Breast epithelium (tissue), 4 donors: ENCODE measurements around the gene FOXP3. TPM values are rescaled to one million over a fixed set of nuclear protein-coding genes. Genes with fewer than 3 reads are reported as not detected.
A peak's percentile ranks its signal among the peaks of the same experiment; 100 is the strongest.

Experiments used
- DNase-seq, 2 donors: peaks; one replicate each; pipeline ENCODE4 v3.0.0-alpha.2; 2019; ENCODE audit warnings: low spot score in 2 of 2
- H3K27ac ChIP-seq, 2 donors: fragments of 200-600 bp; sonication (generic) in 1 of 2; one replicate each; pipeline ENCODE4 v1.5.1; 2016 to 2019; ENCODE audit warnings: mild to moderate bottlenecking in 1 of 2
- H3K27me3 ChIP-seq, 2 donors: fragments of 200-600 bp; sonication (generic) in 1 of 2; one replicate each; pipeline versions ENCODE4 v1.5.1 to v1.6.0; 2017 to 2019; ENCODE audit warnings: control low read depth in 1 of 2, mild to moderate bottlenecking in 1 of 2
- H3K36me3 ChIP-seq: fragments of 200-600 bp; one replicate; pipeline ENCODE4 v1.5.1; 2019
- H3K4me1 ChIP-seq, 2 donors: fragments of 200-600 bp; sonication (generic); one replicate each; pipeline ENCODE4 v1.5.1; 2016 to 2019; ENCODE audit warnings: control low read depth in 1 of 2
- H3K4me3 ChIP-seq, 3 donors: fragments of 200-600 bp; sonication (generic); 1 replicate in 2 of 3; 2 replicates in 1 of 3; pipeline ENCODE4 v1.5.1; 2016 to 2019; ENCODE audit warnings: mild to moderate bottlenecking in 3 of 3, moderate library complexity in 2 of 3
- H3K9me3 ChIP-seq, 2 donors: fragments of 200-600 bp; sonication (generic) in 1 of 2; one replicate each; pipeline ENCODE4 v1.5.1; 2016 to 2019; ENCODE audit warnings: control low read depth in 1 of 2
- POLR2A ChIP-seq: fragments of 450-650 bp; IDR thresholded peaks from one replicate; pipeline ENCODE4 v1.6.1; 2016; ENCODE audit warnings: antibody characterized with exemption, mild to moderate bottlenecking, moderate library complexity
- POLR2AphosphoS5 ChIP-seq, 3 donors: sonication (generic); formaldehyde crosslinking; IDR thresholded peaks; one replicate each; pipeline ENCODE4 v1.6.1; 2017; ENCODE audit warnings: antibody characterized with exemption in 3 of 3
- intact Hi-C: fragments of 100-400 bp; cut with DNase I; formaldehyde crosslinking; loops from one replicate; pipeline ENCODE4 v1.15.1; 2023; ENCODE audit warnings: low total_unique reads
- total RNA-seq, 3 donors: library from RNA; depleted of rRNA; stranded (reverse); fragments of >200 nt; gene quantifications; one replicate each; pipeline ENCODE4 v1.1.0, GENCODE V29; 2016
- TF ChIP-seq, protein P1 (sequence below), 3 donors: fragments of 450-650 bp; IDR thresholded peaks; one replicate each; pipeline ENCODE4 v1.5.1; 2016 to 2017; ENCODE audit warnings: antibody characterized with exemption in 3 of 3, mild to moderate bottlenecking in 3 of 3, moderate library complexity in 3 of 3

The FOXP3 gene
- total RNA-seq, 3 donors from 2014 or later, result 0.16 TPM; not detected in 2

DNA sequence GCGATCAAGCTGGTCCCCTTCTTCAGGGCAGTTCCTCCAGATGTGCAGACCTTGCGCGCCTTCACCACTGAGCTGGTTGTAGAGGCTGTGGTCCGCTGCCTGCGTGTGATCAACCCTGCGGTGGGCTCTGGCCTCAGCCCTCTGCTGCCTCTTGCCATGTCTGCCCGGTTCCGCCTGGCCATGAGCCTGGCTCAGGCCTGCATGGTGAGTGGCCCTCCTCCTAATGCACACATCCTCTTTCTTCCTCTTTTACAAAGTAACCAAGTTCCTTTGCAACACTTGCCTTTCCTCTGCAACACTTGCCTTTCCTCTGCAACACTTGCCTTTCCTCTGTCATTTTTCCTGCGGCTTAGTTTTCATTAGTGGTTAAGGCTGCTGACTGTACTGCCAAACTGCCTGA lies 27.4 kb downstream of the FOXP3 start:
- H3K4me1 ChIP-seq, result no peaks in the 10 kb centered on the region
- intact Hi-C loops, result no loop called here
- H3K27me3 ChIP-seq, result no peaks in the 10 kb centered on the region
- no peaks in the 10 kb centered on the region for H3K9me3 ChIP-seq
- no peak overlapping the region for H3K27ac ChIP-seq
- no peak for TF ChIP-seq POLR2AphosphoS5 (IDR thresholded peaks at IDR 0.05)
- TF ChIP-seq POLR2A, result no peak
- TF ChIP-seq, protein P1, sequence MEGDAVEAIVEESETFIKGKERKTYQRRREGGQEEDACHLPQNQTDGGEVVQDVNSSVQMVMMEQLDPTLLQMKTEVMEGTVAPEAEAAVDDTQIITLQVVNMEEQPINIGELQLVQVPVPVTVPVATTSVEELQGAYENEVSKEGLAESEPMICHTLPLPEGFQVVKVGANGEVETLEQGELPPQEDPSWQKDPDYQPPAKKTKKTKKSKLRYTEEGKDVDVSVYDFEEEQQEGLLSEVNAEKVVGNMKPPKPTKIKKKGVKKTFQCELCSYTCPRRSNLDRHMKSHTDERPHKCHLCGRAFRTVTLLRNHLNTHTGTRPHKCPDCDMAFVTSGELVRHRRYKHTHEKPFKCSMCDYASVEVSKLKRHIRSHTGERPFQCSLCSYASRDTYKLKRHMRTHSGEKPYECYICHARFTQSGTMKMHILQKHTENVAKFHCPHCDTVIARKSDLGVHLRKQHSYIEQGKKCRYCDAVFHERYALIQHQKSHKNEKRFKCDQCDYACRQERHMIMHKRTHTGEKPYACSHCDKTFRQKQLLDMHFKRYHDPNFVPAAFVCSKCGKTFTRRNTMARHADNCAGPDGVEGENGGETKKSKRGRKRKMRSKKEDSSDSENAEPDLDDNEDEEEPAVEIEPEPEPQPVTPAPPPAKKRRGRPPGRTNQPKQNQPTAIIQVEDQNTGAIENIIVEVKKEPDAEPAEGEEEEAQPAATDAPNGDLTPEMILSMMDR (IDR thresholded peaks at IDR 0.05), result no peak
- no peaks in the 10 kb centered on the region for H3K36me3 ChIP-seq
- no peak for DNase-seq
- no peak overlapping the region for H3K4me3 ChIP-seq

DNA sequence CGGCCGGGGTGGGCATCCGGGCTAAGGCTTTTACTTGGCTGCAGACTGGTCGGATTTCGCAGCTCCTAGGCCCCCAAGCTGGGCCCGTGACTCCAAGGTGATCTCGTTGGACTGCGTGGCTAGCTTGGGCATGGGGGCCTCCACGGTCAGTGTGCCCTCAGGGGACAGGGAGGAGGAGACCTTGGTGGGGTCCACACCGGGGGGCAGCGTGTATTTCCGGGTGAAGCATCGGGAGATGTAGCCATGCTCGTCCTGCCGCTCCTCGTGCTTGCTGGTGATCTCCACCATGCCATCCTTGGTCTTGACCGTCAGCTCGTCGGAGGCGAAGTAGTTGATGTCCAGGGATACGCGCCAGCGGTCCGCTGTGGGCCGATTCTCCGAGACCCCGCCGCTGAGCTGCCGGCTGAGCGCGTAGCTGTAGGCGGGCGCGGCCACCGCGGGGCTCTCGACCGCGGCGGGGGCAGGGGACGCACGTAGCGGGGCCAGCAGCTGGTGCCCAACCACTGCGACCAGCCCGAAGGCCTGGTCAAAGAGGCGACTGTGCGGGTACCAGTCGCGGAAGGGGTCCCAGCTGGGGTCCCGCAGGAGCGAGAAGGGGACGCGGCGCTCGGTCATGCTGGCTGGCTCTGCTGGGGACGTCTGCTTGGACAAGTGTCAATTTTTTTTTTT lies 30.5 kb downstream of the FOXP3 start:
- peak overlapping the region in 1 of 3 donors; percentile 7 for H3K4me3 ChIP-seq
- DNase-seq, result no peak
- H3K4me1 ChIP-seq, result no peaks in the 10 kb centered on the region
- no peak overlapping the region for H3K27ac ChIP-seq
- no peak for TF ChIP-seq POLR2A
- TF ChIP-seq, protein P1 (IDR thresholded peaks at IDR 0.05), result no peak
- no peak for TF ChIP-seq POLR2AphosphoS5 (IDR thresholded peaks at IDR 0.05)
- intact Hi-C loops, result no loop called here
- H3K36me3 ChIP-seq, result no peaks in the 10 kb centered on the region
- peaks cover 0 to 5% of the 10 kb centered on the region in 2 donors for H3K27me3 ChIP-seq
- H3K9me3 ChIP-seq, result no peaks in the 10 kb centered on the region

GRCh38 chrX:49233176-49233575 lies 31.3 kb downstream of the FOXP3 start, which contains the start of gene CACNA1F:
Gene CACNA1F (minus strand): TSS chrX:49233340. CDS start chrX:49233309, 31 bp downstream.
- H3K36me3 ChIP-seq, result no peaks in the 10 kb centered on the region
- intact Hi-C loops, result no loop called here
- no peaks in the 10 kb centered on the region for H3K9me3 ChIP-seq
- H3K27me3 ChIP-seq, result peaks cover 0 to 5% of the 10 kb centered on the region in 2 donors
- no peaks in the 10 kb centered on the region for H3K4me1 ChIP-seq
- DNase-seq, result no peak
- H3K4me3 ChIP-seq, result peak within 1 kb of the TSS in 1 of 3 donors; percentile 7
- H3K27ac ChIP-seq, result no peak within 1 kb of the TSS
- TF ChIP-seq POLR2AphosphoS5 (IDR thresholded peaks at IDR 0.05), result no peak
- TF ChIP-seq POLR2A, result no peak
- TF ChIP-seq, protein P1 (IDR thresholded peaks at IDR 0.05), result no peak

GRCh38 chrX:49232525-49232924 lies 32.0 kb downstream of the FOXP3 start:
- TF ChIP-seq POLR2AphosphoS5 (IDR thresholded peaks at IDR 0.05), result no peak
- TF ChIP-seq, protein P1 (IDR thresholded peaks at IDR 0.05), result no peak
- H3K27ac ChIP-seq, result no peak overlapping the region
- peaks cover 0 to 5% of the 10 kb centered on the region in 2 donors for H3K27me3 ChIP-seq
- DNase-seq, result no peak
- no peaks in the 10 kb centered on the region for H3K9me3 ChIP-seq
- H3K36me3 ChIP-seq, result no peaks in the 10 kb centered on the region
- intact Hi-C loops, result no loop called here
- H3K4me3 ChIP-seq, result no peak overlapping the region
- no peaks in the 10 kb centered on the region for H3K4me1 ChIP-seq

DNA sequence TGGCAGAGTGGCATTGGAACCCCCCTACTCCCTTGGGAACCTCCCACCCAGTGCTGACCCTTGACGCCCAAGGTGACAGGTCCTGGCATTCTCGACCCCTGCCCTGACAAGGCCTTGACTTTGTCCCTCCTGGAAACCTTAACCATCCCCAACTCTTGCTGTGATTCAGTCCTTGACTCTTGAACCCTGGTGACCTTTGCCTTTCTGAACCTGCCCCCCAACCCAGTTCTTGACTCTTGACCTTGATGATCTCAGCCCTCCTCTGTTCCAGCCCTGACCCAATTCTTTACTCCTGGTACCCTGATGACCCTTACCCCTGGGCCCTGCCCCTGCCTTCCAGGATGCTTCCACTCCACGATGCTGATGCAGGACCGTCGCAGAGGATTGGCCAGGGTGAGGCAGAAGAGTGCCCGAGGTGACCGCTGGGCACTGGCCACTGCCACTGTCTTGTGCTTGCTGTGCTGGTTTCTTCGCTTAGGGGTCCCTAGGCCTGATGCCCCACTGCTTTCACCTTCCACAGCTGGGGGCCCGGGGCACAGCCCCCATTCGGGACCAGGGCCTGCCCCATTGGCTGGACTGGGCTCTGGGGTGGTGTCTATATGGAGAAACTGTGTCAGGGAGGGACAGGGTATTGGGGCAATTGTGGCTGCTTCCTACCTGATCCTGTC lies 33.0 kb downstream of the FOXP3 start:
- no peaks in the 10 kb centered on the region for H3K4me1 ChIP-seq
- peaks cover 0 to 14% of the 10 kb centered on the region in 2 donors for H3K27me3 ChIP-seq
- peak overlapping the region in 1 of 3 donors; percentile 60 for H3K4me3 ChIP-seq
- H3K36me3 ChIP-seq, result no peaks in the 10 kb centered on the region
- peak overlapping the region; percentile 2 to 54 for H3K27ac ChIP-seq
- no peak for DNase-seq
- H3K9me3 ChIP-seq, result no peaks in the 10 kb centered on the region
- intact Hi-C loops, result no loop called here
- TF ChIP-seq POLR2AphosphoS5 (IDR thresholded peaks at IDR 0.05) (no peak), POLR2A (no peak)
- TF ChIP-seq, protein P1 (IDR thresholded peaks at IDR 0.05), result no peak
